ENCODE results near the gene CMYA5.

CMYA5 gene

DNA sequence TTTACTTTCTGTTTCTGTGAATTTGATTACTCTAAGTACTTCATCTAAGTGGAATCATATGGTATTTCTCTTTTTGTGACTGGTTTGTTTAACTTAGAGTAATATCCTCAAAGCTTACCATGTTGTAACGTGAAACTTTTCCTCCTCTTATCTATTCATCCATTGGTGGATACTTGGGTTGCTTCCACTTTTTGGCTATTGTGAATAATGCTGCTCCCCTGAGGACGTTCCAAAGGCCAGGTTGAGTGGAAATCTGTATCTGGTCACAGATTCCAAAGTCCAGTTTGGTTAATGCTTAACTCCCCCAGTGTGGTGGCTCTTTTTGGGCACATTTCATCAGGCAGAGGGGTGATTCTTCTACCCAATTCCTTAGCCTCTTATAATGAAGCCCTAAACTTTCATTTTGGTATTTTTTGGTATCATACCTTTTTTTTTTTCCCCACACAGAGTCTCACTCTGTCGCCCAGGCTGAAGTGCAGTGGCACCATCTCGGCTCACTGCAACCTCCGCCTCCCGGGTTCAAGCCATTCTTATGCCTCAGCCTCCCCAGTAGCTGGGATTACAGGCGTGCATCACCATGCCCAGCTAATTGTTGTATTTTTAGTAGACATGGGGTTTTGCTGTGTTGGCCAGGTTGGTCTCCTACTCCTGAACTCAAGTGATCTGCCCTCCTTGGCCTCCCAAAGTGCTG, 65.4 kb downstream of the CMYA5 start (continued):
- TF ChIP-seq, protein P1, sequence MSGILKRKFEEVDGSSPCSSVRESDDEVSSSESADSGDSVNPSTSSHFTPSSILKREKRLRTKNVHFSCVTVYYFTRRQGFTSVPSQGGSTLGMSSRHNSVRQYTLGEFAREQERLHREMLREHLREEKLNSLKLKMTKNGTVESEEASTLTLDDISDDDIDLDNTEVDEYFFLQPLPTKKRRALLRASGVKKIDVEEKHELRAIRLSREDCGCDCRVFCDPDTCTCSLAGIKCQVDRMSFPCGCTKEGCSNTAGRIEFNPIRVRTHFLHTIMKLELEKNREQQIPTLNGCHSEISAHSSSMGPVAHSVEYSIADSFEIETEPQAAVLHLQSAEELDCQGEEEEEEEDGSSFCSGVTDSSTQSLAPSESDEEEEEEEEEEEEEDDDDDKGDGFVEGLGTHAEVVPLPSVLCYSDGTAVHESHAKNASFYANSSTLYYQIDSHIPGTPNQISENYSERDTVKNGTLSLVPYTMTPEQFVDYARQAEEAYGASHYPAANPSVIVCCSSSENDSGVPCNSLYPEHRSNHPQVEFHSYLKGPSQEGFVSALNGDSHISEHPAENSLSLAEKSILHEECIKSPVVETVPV (CRISPR knock-in tag; IDR thresholded peaks at IDR 0.05), result no peak
- TF ChIP-seq GLIS3 (CRISPR knock-in tag; IDR thresholded peaks at IDR 0.05) (no peak), ISL1 (CRISPR knock-in tag; IDR thresholded peaks at IDR 0.05) (no peak), RARB (CRISPR knock-in tag; IDR thresholded peaks at IDR 0.05) (no peak), ZFP30 (CRISPR knock-in tag; IDR thresholded peaks at IDR 0.05) (no peak)

DNA sequence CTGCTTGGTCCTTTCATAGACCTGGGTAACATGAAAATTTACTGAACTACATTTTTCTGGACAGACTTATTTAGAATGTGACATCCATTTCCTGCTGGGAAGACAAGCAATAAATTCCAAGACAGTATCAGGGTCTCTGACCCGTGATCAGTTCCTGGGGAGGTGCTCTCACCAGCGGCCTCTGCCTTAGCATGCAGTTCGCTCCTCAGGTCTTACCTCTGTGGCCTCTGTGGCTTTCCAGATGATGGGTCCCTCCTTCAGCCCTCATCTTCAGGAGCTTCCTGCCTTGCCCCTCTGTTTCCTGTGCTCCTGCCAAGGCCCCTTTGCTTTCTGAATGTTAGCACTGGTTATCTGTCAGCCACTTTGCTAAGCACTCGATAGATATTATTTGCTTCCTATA, 66.4 kb downstream of the CMYA5 start:
- ATAC-seq, result no peak
- TF ChIP-seq, protein P2, sequence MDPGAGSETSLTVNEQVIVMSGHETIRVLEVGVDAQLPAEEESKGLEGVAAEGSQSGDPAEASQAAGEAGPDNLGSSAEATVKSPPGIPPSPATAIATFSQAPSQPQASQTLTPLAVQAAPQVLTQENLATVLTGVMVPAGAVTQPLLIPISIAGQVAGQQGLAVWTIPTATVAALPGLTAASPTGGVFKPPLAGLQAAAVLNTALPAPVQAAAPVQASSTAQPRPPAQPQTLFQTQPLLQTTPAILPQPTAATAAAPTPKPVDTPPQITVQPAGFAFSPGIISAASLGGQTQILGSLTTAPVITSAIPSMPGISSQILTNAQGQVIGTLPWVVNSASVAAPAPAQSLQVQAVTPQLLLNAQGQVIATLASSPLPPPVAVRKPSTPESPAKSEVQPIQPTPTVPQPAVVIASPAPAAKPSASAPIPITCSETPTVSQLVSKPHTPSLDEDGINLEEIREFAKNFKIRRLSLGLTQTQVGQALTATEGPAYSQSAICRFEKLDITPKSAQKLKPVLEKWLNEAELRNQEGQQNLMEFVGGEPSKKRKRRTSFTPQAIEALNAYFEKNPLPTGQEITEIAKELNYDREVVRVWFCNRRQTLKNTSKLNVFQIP (CRISPR knock-in tag; IDR thresholded peaks at IDR 0.05; ENCODE audit: borderline replicate concordance, low read depth), result no peak
- TF ChIP-seq ZNF565 (CRISPR knock-in tag; conservative IDR thresholded peaks at IDR 0.05; ENCODE audit: low read depth), result no peak
- TF ChIP-seq, protein P3, sequence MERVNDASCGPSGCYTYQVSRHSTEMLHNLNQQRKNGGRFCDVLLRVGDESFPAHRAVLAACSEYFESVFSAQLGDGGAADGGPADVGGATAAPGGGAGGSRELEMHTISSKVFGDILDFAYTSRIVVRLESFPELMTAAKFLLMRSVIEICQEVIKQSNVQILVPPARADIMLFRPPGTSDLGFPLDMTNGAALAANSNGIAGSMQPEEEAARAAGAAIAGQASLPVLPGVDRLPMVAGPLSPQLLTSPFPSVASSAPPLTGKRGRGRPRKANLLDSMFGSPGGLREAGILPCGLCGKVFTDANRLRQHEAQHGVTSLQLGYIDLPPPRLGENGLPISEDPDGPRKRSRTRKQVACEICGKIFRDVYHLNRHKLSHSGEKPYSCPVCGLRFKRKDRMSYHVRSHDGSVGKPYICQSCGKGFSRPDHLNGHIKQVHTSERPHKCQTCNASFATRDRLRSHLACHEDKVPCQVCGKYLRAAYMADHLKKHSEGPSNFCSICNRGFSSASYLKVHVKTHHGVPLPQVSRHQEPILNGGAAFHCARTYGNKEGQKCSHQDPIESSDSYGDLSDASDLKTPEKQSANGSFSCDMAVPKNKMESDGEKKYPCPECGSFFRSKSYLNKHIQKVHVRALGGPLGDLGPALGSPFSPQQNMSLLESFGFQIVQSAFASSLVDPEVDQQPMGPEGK (CRISPR knock-in tag; IDR thresholded peaks at IDR 0.05; ENCODE audit: borderline replicate concordance), result no peak
- no peak for TF ChIP-seq SNAI2 (CRISPR knock-in tag; IDR thresholded peaks at IDR 0.05)
- no peak for TF ChIP-seq GLIS3 (CRISPR knock-in tag; IDR thresholded peaks at IDR 0.05)
- no peak for TF ChIP-seq ZC3H10 (CRISPR knock-in tag; IDR thresholded peaks at IDR 0.05)
- no peak for TF ChIP-seq ARNTL (CRISPR knock-in tag; IDR thresholded peaks at IDR 0.05; ENCODE audit: borderline replicate concordance, low read depth)
- no peak for TF ChIP-seq ZNF8 (CRISPR knock-in tag; IDR thresholded peaks at IDR 0.05)
- TF ChIP-seq, protein P1 (CRISPR knock-in tag; IDR thresholded peaks at IDR 0.05), result no peak
- TF ChIP-seq CSDC2 (CRISPR knock-in tag; IDR thresholded peaks at IDR 0.05), result no peak
- TF ChIP-seq ISL1 (CRISPR knock-in tag; IDR thresholded peaks at IDR 0.05), result no peak

DNA sequence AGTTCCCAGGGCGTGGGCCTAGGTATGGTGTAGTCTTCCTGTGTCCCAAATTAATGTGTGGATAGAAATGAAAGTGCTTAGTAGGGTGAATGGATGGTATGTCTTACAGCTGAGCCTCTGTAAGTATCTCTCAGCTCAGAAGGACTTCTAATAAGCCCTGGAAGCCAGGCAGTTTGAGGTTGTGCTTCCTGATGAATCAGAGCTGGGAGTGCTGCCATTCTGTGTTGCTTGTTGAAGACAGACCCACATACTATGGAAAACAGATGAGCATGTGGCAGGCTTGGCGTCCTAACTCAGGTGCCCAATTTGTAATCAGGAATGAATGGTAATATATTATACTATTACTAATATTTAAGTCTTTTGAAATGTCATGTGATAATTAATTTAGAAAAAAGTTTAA, 69.8 kb downstream of the CMYA5 start:
- TF ChIP-seq ZFP30 (CRISPR knock-in tag; IDR thresholded peaks at IDR 0.05), result no peak
- TF ChIP-seq, protein P4, sequence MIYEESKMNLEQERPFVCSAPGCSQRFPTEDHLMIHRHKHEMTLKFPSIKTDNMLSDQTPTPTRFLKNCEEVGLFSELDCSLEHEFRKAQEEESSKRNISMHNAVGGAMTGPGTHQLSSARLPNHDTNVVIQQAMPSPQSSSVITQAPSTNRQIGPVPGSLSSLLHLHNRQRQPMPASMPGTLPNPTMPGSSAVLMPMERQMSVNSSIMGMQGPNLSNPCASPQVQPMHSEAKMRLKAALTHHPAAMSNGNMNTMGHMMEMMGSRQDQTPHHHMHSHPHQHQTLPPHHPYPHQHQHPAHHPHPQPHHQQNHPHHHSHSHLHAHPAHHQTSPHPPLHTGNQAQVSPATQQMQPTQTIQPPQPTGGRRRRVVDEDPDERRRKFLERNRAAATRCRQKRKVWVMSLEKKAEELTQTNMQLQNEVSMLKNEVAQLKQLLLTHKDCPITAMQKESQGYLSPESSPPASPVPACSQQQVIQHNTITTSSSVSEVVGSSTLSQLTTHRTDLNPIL (CRISPR knock-in tag; IDR thresholded peaks at IDR 0.05; ENCODE audit: low read depth), result no peak
- TF ChIP-seq BACH2 (CRISPR knock-in tag; IDR thresholded peaks at IDR 0.05; ENCODE audit: borderline replicate concordance), result no peak
- no peak for TF ChIP-seq PPARA (CRISPR knock-in tag; IDR thresholded peaks at IDR 0.05; ENCODE audit: borderline replicate concordance)
- TF ChIP-seq ZFP3 (CRISPR knock-in tag; IDR thresholded peaks at IDR 0.05), result no peak
- no peak for TF ChIP-seq ZNF565 (CRISPR knock-in tag; conservative IDR thresholded peaks at IDR 0.05; ENCODE audit: low read depth)
- no peak for TF ChIP-seq ESRRG (CRISPR knock-in tag; IDR thresholded peaks at IDR 0.05)
- TF ChIP-seq, protein P1 (CRISPR knock-in tag; IDR thresholded peaks at IDR 0.05), result no peak
- no peak for TF ChIP-seq ZC3H10 (CRISPR knock-in tag; IDR thresholded peaks at IDR 0.05)
- TF ChIP-seq, protein P3 (CRISPR knock-in tag; IDR thresholded peaks at IDR 0.05; ENCODE audit: borderline replicate concordance), result no peak
- TF ChIP-seq OSR1 (CRISPR knock-in tag; IDR thresholded peaks at IDR 0.05), result no peak
- TF ChIP-seq CSDC2 (CRISPR knock-in tag; IDR thresholded peaks at IDR 0.05), result no peak
- TF ChIP-seq ISL1 (CRISPR knock-in tag; IDR thresholded peaks at IDR 0.05), result no peak
- TF ChIP-seq ARNTL (CRISPR knock-in tag; IDR thresholded peaks at IDR 0.05; ENCODE audit: borderline replicate concordance, low read depth), result no peak
- peak; percentile 91 for ATAC-seq
